Right lobe of liver (tissue), 6 donors: ENCODE measurements around the gene NMNAT2. TPM values are rescaled to one million over a fixed set of nuclear protein-coding genes. Genes with fewer than 3 reads are reported as not detected.

Experiments
- ATAC-seq, 4 donors: fragments of 200-7000 bp; cut with Tn5 transposase; one replicate each; pipeline ENCODE4 v1.9.1; 2020; ENCODE audit warnings: mild to moderate bottlenecking in 4 of 4, moderate library complexity in 4 of 4
- DNase-seq, 3 donors: peaks; one replicate each; pipeline ENCODE4 v3.0.0-alpha.2; 2020
- H3K27ac ChIP-seq, 3 donors: fragments of 200-600 bp; one replicate each; pipeline ENCODE4 v1.8.0; 2022
- H3K27me3 ChIP-seq, 2 donors: fragments of 200-600 bp; one replicate each; pipeline ENCODE4 v1.8.0; 2022
- H3K36me3 ChIP-seq, 4 donors: fragments of 200-600 bp; sonication (generic) in 1 of 4; one replicate each; pipeline versions ENCODE4 v1.5.1 to v1.8.0; 2017 to 2022; ENCODE audit warnings: control low read depth in 1 of 4
- H3K4me1 ChIP-seq, 4 donors: fragments of 200-600 bp; sonication (generic) in 1 of 4; one replicate each; pipeline versions ENCODE4 v1.5.1 to v1.8.0; 2017 to 2022; ENCODE audit warnings: control low read depth in 1 of 4
- H3K4me3 ChIP-seq, 3 donors: fragments of 200-600 bp; one replicate each; pipeline ENCODE4 v1.8.0; 2022
- H3K9me3 ChIP-seq, 4 donors: fragments of 200-600 bp; sonication (generic) in 1 of 4; one replicate each; pipeline versions ENCODE4 v1.5.1 to v1.8.0; 2017 to 2022; ENCODE audit warnings: control low read depth in 1 of 4
- POLR2A ChIP-seq: fragments of 450-650 bp; IDR thresholded peaks from one replicate; pipeline ENCODE4 v1.6.1; 2017; ENCODE audit warnings: antibody characterized with exemption, mild to moderate bottlenecking
- WGBS: methylation state at CpG from one replicate; pipeline ENCODE4 v1.1.6; 2018; ENCODE audit warnings: low coverage, low lambda C conversion rate; ENCODE audit not compliant: insufficient coverage; ENCODE audit errors: missing lambda C conversion rate; 5-methylcytosine and 5-hydroxymethylcytosine counted together
- intact Hi-C, 2 donors: fragments of 100-400 bp; cut with DNase I; formaldehyde crosslinking; loops; one replicate each; pipeline versions ENCODE4 v1.11.2 to v1.14.1; 2022
- total RNA-seq, 6 experiments: library from RNA; depleted of rRNA in 2 of 6; stranded (reverse); fragments of >200 nt in 2 of 6; fragmentation: NEBNext Ultra II Directional in 3 of 6; extraction: Animal tissue kit (Norgen Biotek cat#: 25700) in 3 of 6; gene quantifications; one replicate each; pipeline versions ENCODE4 v1.1.0 to v1.2.4, GENCODE V29; 2016 to 2023
- TF ChIP-seq, protein P1 (sequence below), 4 donors: fragments of 200-600 bp in 3 of 4; fragments of 450-650 bp in 1 of 4; IDR thresholded peaks; one replicate each; pipeline versions ENCODE4 v1.5.1 to v1.8.0; 2016 to 2022; ENCODE audit warnings: antibody characterized with exemption in 4 of 4, mild to moderate bottlenecking in 2 of 4
- donor health status: DM: no; HTN: yes; CAD: no.
- donor health status: DM: no; HTN: no; CAD: no.
- donor health status: DM: no; HTN: no; CAD: no.
- donor health status: DM: no; HTN: yes; CAD: no.
- donor health status: DM: no; HTN: yes; CAD: no.

NMNAT2 gene
- total RNA-seq, 6 experiments from 2014 or later: 0.06 to 0.07 (median 0.06) TPM; not detected in 3

DNA sequence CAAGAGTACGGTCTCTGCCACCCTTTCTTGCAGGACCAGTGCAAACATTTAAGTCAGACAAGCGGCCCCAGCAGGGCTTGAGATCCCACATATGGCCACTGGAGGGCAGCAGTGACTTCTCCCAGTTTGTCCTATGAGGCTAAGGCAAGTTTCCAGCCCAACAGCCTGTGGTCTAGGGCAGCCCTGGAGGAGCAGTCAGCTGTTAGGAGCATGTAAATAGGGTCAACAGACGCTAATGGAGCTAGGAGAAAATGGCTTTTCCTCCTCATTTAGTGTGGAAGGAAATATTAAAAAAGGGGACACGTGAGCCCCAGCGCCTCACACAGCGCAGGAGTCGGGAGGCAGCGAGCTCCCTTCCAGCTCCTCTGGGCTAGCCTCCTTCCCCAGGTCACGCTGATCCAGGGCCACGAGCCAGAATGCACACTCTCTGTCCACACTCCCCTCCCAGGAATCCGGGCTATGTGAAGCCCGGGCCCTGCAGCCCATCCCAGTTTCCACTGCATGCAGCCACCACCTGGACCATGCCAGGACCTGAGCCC, 136.6 kb downstream of the NMNAT2 start:
- Histone ChIP-seq H3K36me3 (no peaks in the 10 kb centered on the region), H3K27me3 (no peaks in the 10 kb centered on the region), H3K4me1 (no peaks in the 10 kb centered on the region), H3K27ac (no peak overlapping the region), H3K4me3 (no peak overlapping the region), H3K9me3 (no peaks in the 10 kb centered on the region)
- intact Hi-C loops: no loop called here
- ATAC-seq (peak; percentile 90 to 96 (median 92)), DNase-seq (peak; percentile 75 to 85 (median 84))
- TF ChIP-seq POLR2A: no peak
- TF ChIP-seq, protein P1, sequence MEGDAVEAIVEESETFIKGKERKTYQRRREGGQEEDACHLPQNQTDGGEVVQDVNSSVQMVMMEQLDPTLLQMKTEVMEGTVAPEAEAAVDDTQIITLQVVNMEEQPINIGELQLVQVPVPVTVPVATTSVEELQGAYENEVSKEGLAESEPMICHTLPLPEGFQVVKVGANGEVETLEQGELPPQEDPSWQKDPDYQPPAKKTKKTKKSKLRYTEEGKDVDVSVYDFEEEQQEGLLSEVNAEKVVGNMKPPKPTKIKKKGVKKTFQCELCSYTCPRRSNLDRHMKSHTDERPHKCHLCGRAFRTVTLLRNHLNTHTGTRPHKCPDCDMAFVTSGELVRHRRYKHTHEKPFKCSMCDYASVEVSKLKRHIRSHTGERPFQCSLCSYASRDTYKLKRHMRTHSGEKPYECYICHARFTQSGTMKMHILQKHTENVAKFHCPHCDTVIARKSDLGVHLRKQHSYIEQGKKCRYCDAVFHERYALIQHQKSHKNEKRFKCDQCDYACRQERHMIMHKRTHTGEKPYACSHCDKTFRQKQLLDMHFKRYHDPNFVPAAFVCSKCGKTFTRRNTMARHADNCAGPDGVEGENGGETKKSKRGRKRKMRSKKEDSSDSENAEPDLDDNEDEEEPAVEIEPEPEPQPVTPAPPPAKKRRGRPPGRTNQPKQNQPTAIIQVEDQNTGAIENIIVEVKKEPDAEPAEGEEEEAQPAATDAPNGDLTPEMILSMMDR (IDR thresholded peaks at IDR 0.05): peak; percentile 88 to 93 (median 91)
- 16% methylated on average over 4 of the region's 12 CpGs for WGBS

DNA sequence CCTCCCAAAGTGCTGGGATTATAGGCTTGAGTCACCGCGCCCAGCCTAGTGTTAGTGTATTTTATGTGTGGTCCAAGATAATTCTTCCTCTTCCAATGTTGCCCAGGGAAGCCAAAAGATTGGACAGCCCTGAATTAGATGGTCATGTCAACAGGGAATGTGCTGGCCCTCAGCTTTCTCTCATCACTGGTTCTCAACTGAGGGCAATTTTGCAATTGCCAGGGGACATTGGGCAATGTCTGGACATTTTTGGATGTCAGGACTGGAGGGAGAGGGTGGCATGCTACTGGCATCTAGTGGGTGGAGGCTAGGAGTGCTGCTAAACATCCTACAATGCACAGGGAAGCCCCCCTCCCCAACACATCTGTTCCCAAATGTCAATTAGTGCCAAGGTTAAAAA, 137.1 kb downstream of the NMNAT2 start:
- H3K27ac ChIP-seq: no peak overlapping the region
- 100% methylated on average over 2 of the region's 2 CpGs for WGBS
- TF ChIP-seq POLR2A: no peak
- TF ChIP-seq, protein P1 (IDR thresholded peaks at IDR 0.05): no peak

DNA sequence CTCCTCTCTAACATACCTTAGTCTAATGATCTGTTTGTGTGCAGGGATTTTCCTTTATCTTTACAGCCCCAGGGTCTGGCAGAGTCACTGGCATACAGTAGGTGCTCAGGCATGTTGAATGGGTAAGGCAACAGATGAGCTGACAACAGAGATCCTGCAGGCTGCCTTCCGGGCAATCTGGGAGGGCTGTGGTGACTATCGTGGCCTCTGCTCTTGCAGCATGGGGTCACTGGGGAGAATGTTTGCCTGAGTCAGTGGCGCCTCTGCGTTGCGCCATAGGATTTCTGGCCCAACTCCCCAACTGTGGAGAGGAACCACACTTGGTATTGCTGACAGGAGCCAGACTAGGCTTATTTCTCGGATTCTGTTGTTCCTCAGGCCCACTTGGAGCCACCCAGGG, 138.3 kb downstream of the NMNAT2 start:
- ATAC-seq (peak; percentile 46 to 60 (median 47)), DNase-seq (peak; percentile 57 to 74 (median 65))
- no CpG with 5 or more reads among the region's 6 CpGs for WGBS
- no peaks in the 10 kb centered on the region for H3K4me1 ChIP-seq
- TF ChIP-seq, protein P1 (IDR thresholded peaks at IDR 0.05): no peak
- no peak for TF ChIP-seq POLR2A
- no peaks in the 10 kb centered on the region for H3K9me3 ChIP-seq
- no peak overlapping the region for H3K4me3 ChIP-seq
- intact Hi-C loops: no loop called here
- H3K36me3 ChIP-seq: no peaks in the 10 kb centered on the region
- H3K27me3 ChIP-seq: no peaks in the 10 kb centered on the region
- peak overlapping the region in 1 of 3 donors; percentile 29 for H3K27ac ChIP-seq

More for the DNA sequence above, 137.1 kb downstream of the NMNAT2 start:
- Histone ChIP-seq H3K4me3 (no peak overlapping the region), H3K36me3 (no peaks in the 10 kb centered on the region), H3K4me1 (no peaks in the 10 kb centered on the region), H3K27me3 (no peaks in the 10 kb centered on the region), H3K9me3 (no peaks in the 10 kb centered on the region)
- ATAC-seq: peak in 3 of 4 donors; percentile 10 to 25 (median 12)
- intact Hi-C loops: no loop called here
- DNase-seq: no peak

DNA sequence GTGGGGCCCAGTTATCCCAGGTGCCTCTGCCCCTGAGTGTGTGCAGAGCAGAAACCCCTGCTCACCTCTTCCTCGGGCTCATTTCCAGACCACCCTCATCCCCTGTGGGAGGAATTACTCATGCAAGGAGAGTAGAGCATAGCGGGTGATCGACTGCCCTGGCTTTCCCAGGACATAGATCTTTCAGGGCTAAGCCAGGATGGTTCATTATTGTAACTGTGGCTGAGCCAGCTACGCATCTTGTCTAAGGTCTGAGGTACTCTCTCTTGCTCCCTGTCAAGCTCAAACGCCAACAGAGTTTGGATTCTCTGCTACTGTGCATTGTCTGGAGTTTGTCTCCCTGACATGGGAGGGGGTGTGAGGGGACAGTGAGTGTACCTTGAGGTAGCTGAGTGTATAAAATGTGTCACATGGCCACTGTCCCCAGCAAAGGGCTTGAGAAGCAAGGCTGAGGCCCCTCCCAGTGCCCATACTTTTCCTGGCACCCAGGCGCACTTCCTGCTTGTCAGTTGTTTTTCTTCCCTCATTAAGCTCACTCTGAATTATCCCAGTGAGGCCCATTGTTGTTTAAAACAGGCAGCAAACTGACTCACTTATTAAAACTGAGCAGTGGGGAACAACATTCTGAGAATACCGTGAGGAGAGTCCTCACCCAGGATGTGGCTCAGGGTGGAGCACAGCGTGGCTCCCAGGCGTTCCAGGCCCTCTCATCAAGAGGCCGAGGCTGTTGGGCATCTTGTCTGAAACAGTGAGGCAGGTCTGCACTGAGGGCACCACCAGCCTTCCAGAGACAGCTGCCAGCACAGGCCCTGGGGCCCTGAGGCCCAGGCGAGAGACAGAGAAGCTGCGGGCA, 139.2 kb downstream of the NMNAT2 start:
- no peak for DNase-seq
- Histone ChIP-seq H3K4me1 (no peaks in the 10 kb centered on the region), H3K27me3 (no peaks in the 10 kb centered on the region), H3K4me3 (no peak overlapping the region), H3K36me3 (no peaks in the 10 kb centered on the region), H3K9me3 (no peaks in the 10 kb centered on the region), H3K27ac (peak overlapping the region in 2 of 3 donors; percentile 29 to 54)
- intact Hi-C loops: no loop called here
- WGBS: 49% methylated on average over 5 of the region's 12 CpGs
- ATAC-seq: peak in 2 of 4 donors; percentile 3 to 11
- TF ChIP-seq, protein P1 (IDR thresholded peaks at IDR 0.05): no peak
- TF ChIP-seq POLR2A: no peak
